Sciatic nerve (tissue), 2 donors: ENCODE measurements around the gene HPCAL1. TPM values are rescaled to one million over a fixed set of nuclear protein-coding genes. Genes with fewer than 3 reads are reported as not detected.

Experiments
- ATAC-seq: fragments of 200-7000 bp; cut with Tn5 transposase; one replicate; pipeline ENCODE4 v1.9.1; 2020; ENCODE audit warnings: mild to moderate bottlenecking, moderate library complexity
- DNase-seq: peaks from one replicate; pipeline ENCODE4 v3.0.0-alpha.2; 2020; ENCODE audit warnings: low spot score
- intact Hi-C: fragments of 100-400 bp; cut with DNase I; formaldehyde crosslinking; loops from one replicate; pipeline ENCODE4 v1.14.2; 2022
- total RNA-seq: library from RNA; stranded (reverse); fragmentation: NEBNext Ultra II Directional; extraction: Animal tissue kit (Norgen Biotek cat#: 25700); gene quantifications from one replicate; pipeline ENCODE4 v1.2.1, GENCODE V29; 2021
- donor health status: DM: no; HTN: no; CAD: no.
- donor health status: DM: no; HTN: no; CAD: no.

HPCAL1 gene
- total RNA-seq, 1 donor from 2014 or later: 31.7 TPM

- ATAC-seq (no peak), DNase-seq (no peak)
- intact Hi-C loops: no loop called here
Measured at GRCh38 chr2:10417551-10418335, 115.0 kb downstream of the HPCAL1 start.

- intact Hi-C loops: no loop called here
- ATAC-seq: no peak
- no peak for DNase-seq
Measured at GRCh38 chr2:10419553-10420257, 117.0 kb downstream of the HPCAL1 start.

GRCh38 chr2:10422251-10422650 lies 119.5 kb downstream of the HPCAL1 start:
- intact Hi-C loops: no loop called here
- no peak for ATAC-seq
- DNase-seq: no peak

GRCh38 chr2:10422732-10423399 lies 120.2 kb downstream of the HPCAL1 start:
- DNase-seq (no peak), ATAC-seq (no peak)
- intact Hi-C loops: no loop called here

- ATAC-seq (no peak), DNase-seq (no peak)
- intact Hi-C loops: no loop called here
Measured at GRCh38 chr2:10423400-10423774, 120.7 kb downstream of the HPCAL1 start.

- DNase-seq (no peak), ATAC-seq (no peak)
- intact Hi-C loops: no loop called here
Measured at GRCh38 chr2:10424051-10424450, 121.3 kb downstream of the HPCAL1 start.

GRCh38 chr2:10424916-10425505 lies 122.3 kb downstream of the HPCAL1 start:
- no peak for DNase-seq
- intact Hi-C loops: no loop called here
- ATAC-seq: no peak

GRCh38 chr2:10425699-10426098 lies 123.0 kb downstream of the HPCAL1 start:
- intact Hi-C loops: no loop called here
- no peak for ATAC-seq

GRCh38 chr2:10426726-10427617 lies 124.3 kb downstream of the HPCAL1 start:
- no peak for DNase-seq
- intact Hi-C loops: no loop called here
- ATAC-seq: no peak

More at GRCh38 chr2:10425699-10426098, 123.0 kb downstream of the HPCAL1 start:
- DNase-seq: no peak

GRCh38 chr2:10427618-10427949 lies 124.9 kb downstream of the HPCAL1 start:
- DNase-seq (no peak), ATAC-seq (no peak)
- intact Hi-C loops: no loop called here

- intact Hi-C loops: no loop called here
- DNase-seq (no peak), ATAC-seq (no peak)
Measured at GRCh38 chr2:10428355-10428754, 125.7 kb downstream of the HPCAL1 start.

GRCh38 chr2:10428924-10429323 lies 126.2 kb downstream of the HPCAL1 start:
- intact Hi-C loops: no loop called here
- no peak for ATAC-seq
- DNase-seq: no peak

GRCh38 chr2:10430886-10431622 lies 128.3 kb downstream of the HPCAL1 start:
- ATAC-seq: no peak
- no peak for DNase-seq
- intact Hi-C loops: loop anchor here (10.0 kb wide), 2 partner anchors 306 to 356 kb away; partner anchors contain the start of gene RRM2

- DNase-seq (no peak), ATAC-seq (no peak)
- intact Hi-C loops: loop anchor here (10.0 kb wide), 2 partner anchors 307 to 357 kb away; partner anchors contain the start of gene RRM2
Measured at GRCh38 chr2:10431797-10432196, 129.1 kb downstream of the HPCAL1 start.

- intact Hi-C loops: loop anchor here (10.0 kb wide), 2 partner anchors 308 to 358 kb away; partner anchors contain the start of gene RRM2
- DNase-seq (peak; percentile 54), ATAC-seq (peak; percentile 8)
Measured at GRCh38 chr2:10432311-10433181, 129.8 kb downstream of the HPCAL1 start.

- intact Hi-C loops: loop anchor here (10.0 kb wide), 2 partner anchors 309 to 359 kb away; partner anchors contain the start of gene RRM2
- ATAC-seq (no peak), DNase-seq (no peak)
Measured at GRCh38 chr2:10433264-10433946, 130.7 kb downstream of the HPCAL1 start.
